GM12873 (cell line): ENCODE data around the gene PSMD11.

Experiments used
- CTCF ChIP-seq: IDR thresholded peaks from 2 replicates; pipeline ENCODE4 v1.5.1; 2012; ENCODE audit warnings: low read depth, mild to moderate bottlenecking, moderate library complexity, low read length, control low read depth; ENCODE audit not compliant: insufficient read depth; ENCODE audit errors: missing control alignments

PSMD11 gene

GRCh38 chr17:32467949-32468348 is 23.6 kb downstream of the PSMD11 start:
- TF ChIP-seq CTCF, result no peak

- no peak for TF ChIP-seq CTCF
Measured at GRCh38 chr17:32470405-32471167, 26.3 kb downstream of the PSMD11 start.

GRCh38 chr17:32471652-32472051 is 27.3 kb downstream of the PSMD11 start:
- no peak for TF ChIP-seq CTCF

- no peak for TF ChIP-seq CTCF
Measured at GRCh38 chr17:32475258-32475657, 30.9 kb downstream of the PSMD11 start.

GRCh38 chr17:32477220-32477619 is 32.9 kb downstream of the PSMD11 start:
- no peak for TF ChIP-seq CTCF

DNA sequence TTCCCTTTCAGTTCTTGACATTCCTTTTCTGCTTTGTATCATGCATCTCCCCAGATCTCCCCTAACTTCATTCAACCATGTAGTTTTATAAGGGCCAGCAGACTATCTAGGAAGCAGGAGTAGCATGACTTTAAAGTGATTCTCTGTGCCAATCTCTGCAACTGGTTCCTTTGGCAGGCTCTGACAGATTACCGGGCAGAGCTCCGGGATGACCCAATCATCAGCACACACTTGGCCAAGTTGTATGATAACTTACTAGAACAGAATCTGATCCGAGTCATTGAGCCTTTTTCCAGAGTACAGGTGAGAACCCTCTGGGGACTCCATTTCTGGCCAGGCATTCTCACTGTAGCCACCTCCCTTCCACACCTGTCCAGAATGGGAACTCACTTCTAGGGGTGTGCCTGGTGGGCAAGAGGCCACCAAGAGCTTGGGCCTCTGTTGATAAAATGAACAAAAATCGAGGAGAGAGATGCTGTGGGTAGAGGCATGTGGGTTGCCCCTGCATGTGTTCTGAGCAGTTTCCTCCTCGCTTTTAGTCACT is 34.8 kb downstream of the PSMD11 start:
- TF ChIP-seq CTCF, result no peak

- TF ChIP-seq CTCF, result no peak
Measured at GRCh38 chr17:32481193-32481592, 36.9 kb downstream of the PSMD11 start.
